Cerebellar cortex (tissue), 1 donor: ENCODE results near the gene SULT6B1.
"Not testable (repeated sequence)": the region's sequence is repeated elsewhere in the genome, so short reads cannot be mapped to it uniquely, and the experiment has no call there.

Source experiments
- DNase-seq: peaks from one replicate; pipeline ENCODE4 v3.0.0-alpha.2; 2015; ENCODE audit warnings: low spot score

The SULT6B1 gene

GRCh38 chr2:37196320-37197195 is 8.1 kb upstream of the SULT6B1 start, which contains the start of gene CEBPZOS:
TSS of gene CEBPZOS (plus strand) at chr2:37196496. CDS start at chr2:37199705, 3,209 bp downstream.
- DNase-seq: peak; percentile 81

GRCh38 chr2:37195862-37196319 is 7.4 kb upstream of the SULT6B1 start:
- DNase-seq: not testable (repeated sequence)

- DNase-seq: no peak
Measured at GRCh38 chr2:37192551-37192950, 4.1 kb upstream of the SULT6B1 start.

GRCh38 chr2:37191747-37192146 is 3.3 kb upstream of the SULT6B1 start:
- DNase-seq: no peak

GRCh38 chr2:37191253-37191652 is 2.8 kb upstream of the SULT6B1 start:
- no peak for DNase-seq

GRCh38 chr2:37190290-37190689 is 1.8 kb upstream of the SULT6B1 start:
- no peak for DNase-seq

GRCh38 chr2:37189452-37190153 is 1.1 kb upstream of the SULT6B1 start:
- no peak for DNase-seq

- DNase-seq: no peak
Measured at GRCh38 chr2:37181726-37182684, 6.5 kb downstream of the SULT6B1 start.

GRCh38 chr2:37180640-37181039 is 7.8 kb downstream of the SULT6B1 start:
- no peak for DNase-seq

GRCh38 chr2:37180006-37180639 is 8.3 kb downstream of the SULT6B1 start:
- DNase-seq: no peak

- no peak for DNase-seq
Measured at GRCh38 chr2:37173741-37174140, 14.7 kb downstream of the SULT6B1 start.

GRCh38 chr2:37171624-37171950 is 16.9 kb downstream of the SULT6B1 start:
- no peak for DNase-seq

- DNase-seq: peak; percentile 33
Measured at GRCh38 chr2:37168217-37168981, 20.1 kb downstream of the SULT6B1 start.

GRCh38 chr2:37167636-37168180 is 20.8 kb downstream of the SULT6B1 start:
- DNase-seq: no peak

GRCh38 chr2:37164757-37165156 is 23.7 kb downstream of the SULT6B1 start:
- no peak for DNase-seq

- peak; percentile 65 for DNase-seq
Measured at GRCh38 chr2:37156857-37157714, 31.4 kb downstream of the SULT6B1 start, which contains the start of gene EIF2AK2. TSS of gene EIF2AK2 (minus strand) at chr2:37156980. CDS start at chr2:37147806, 9,174 bp downstream.

- DNase-seq: peak; percentile 54
Measured at GRCh38 chr2:37156071-37156856, 32.2 kb downstream of the SULT6B1 start.

- no peak for DNase-seq
Measured at GRCh38 chr2:37154785-37155184, 33.7 kb downstream of the SULT6B1 start.
